ENCODE results near the gene PHF20.

- no peak for TF ChIP-seq CTCF (IDR thresholded peaks at IDR 0.05)
- TF ChIP-seq POLR2A (IDR thresholded peaks at IDR 0.05), result no peak
Measured at GRCh38 chr20:35731862-35732643, 39.8 kb upstream of the PHF20 start.
